ENCODE data around the gene DGKH.

GRCh38 chr13:42039457-42039945, 8.9 kb upstream of the DGKH start:
- TF ChIP-seq CTCF (conservative IDR thresholded peaks at IDR 0.05 in 1 of 2, IDR thresholded peaks at IDR 0.05 in 1 of 2; ENCODE audit: low read depth in 1 of 2, low read length in 2 of 2), result no peak
- TF ChIP-seq EZH2 (IDR thresholded peaks at IDR 0.05; ENCODE audit: low read length, missing control alignments), result no peak

All from fibroblast of lung (primary cell).